ENCODE data around the gene ITPA. TPM values are rescaled to one million over a fixed set of nuclear protein-coding genes. Genes with fewer than 3 reads are reported as not detected.
A peak's percentile ranks its signal among the peaks of the same experiment; 100 is the strongest.

The ITPA gene
- total and polyA plus RNA-seq, 2 of the 8 experiments (the other 6 are each of a cell fraction or from before 2014, with no cell fraction given) = 88.2 to 94.0 TPM

GRCh38 chr20:3208786-3209256 is 477 bp upstream of the ITPA start:
- Histone ChIP-seq H4K5ac (ENCODE audit: insufficient read length, low read depth, low read length) (peak overlapping the region; percentile 41), H3K4me1 (replicated peaks in 1 of 4; ENCODE audit: control insufficient read depth in 3 of 4, insufficient read depth in 4 of 4, low read length in 3 of 4) (peaks cover 0 to 9% (median 1%) of the 10 kb centered on the region in 4 experiments; a peak in 4 of 7 replicates), H4K8ac (ENCODE audit: extremely low read depth, insufficient read depth, low read length) (no peak overlapping the region), H3K36me3 (ENCODE audit: control insufficient read depth in 2 of 4, insufficient read depth in 4 of 4, low read length in 3 of 4) (peaks cover 4 to 8% (median 5%) of the 10 kb centered on the region in 4 experiments; a peak in 7 of 8 replicates), H3K9me3 (ENCODE audit: insufficient read depth in 2 of 2, low read depth in 1 of 2, low read length in 1 of 2) (no peaks in the 10 kb centered on the region), H3K27ac (ENCODE audit: low read depth, low read length) (0 out of 2 replicates have a peak overlapping the region, but pooled peaks have one; percentile 23), H3K4me2 (ENCODE audit: insufficient read depth in 1 of 2, low read depth in 2 of 2, low read length in 2 of 2) (peak overlapping the region; percentile 94 to 97), H2BK5ac (ENCODE audit: low read depth, low read length) (peak overlapping the region; percentile 72; the same call in 1 of the 2 replicates), H3K18ac (ENCODE audit: extremely low read depth, low read length) (no peak overlapping the region), H2BK15ac (ENCODE audit: low read length) (no peak overlapping the region), H3K23ac (ENCODE audit: insufficient read length) (no peak overlapping the region), H3K4me3 (ENCODE audit: extremely low read depth in 1 of 4, insufficient read depth in 2 of 4, low read depth in 3 of 4, low read length in 4 of 4) (peak overlapping the region; percentile 90 to 96 (median 94)), H3K27me3 (replicated peaks in 1 of 4; ENCODE audit: control insufficient read depth in 3 of 4, extremely low read depth in 1 of 4, insufficient read depth in 3 of 4, low read length in 3 of 4) (no peaks in the 10 kb centered on the region), H2AFZ (ENCODE audit: low read length) (peak overlapping the region; percentile 34; the same call in 1 of the 2 replicates), H4K20me1 (replicated peaks in 1 of 2; ENCODE audit: control insufficient read depth in 1 of 2, insufficient read depth in 2 of 2, low read length in 2 of 2) (peaks cover 0 to 2% of the 10 kb centered on the region in 2 experiments), H3K79me2 (ENCODE audit: control insufficient read depth in 1 of 2, insufficient read depth in 2 of 2, low read length in 2 of 2) (peaks cover 4 to 24% of the 10 kb centered on the region in 2 experiments; a peak in 3 of 4 replicates), H3K4ac (replicated peaks; ENCODE audit: insufficient read length, low read depth, low read length) (peak overlapping the region; percentile 11), H3K23me2 (ENCODE audit: low read depth, low read length) (peaks cover 12% of the 10 kb centered on the region), H3K9ac (replicated peaks in 1 of 4; ENCODE audit: extremely low read depth in 1 of 4, low read depth in 3 of 4, low read length in 3 of 4) (peak overlapping the region in 3 of 4 experiments; percentile 40 to 90 (median 58); a peak in 6 of 7 replicates), H4K91ac (replicated peaks; ENCODE audit: insufficient read length, low read length) (no peak overlapping the region), H2BK12ac (ENCODE audit: low read depth, low read length) (no peak overlapping the region; the same call in 1 of the 2 replicates), H2BK120ac (replicated peaks; ENCODE audit: low read depth, low read length) (no peak overlapping the region), H3K79me1 (ENCODE audit: low read depth, low read length) (peaks cover 13% of the 10 kb centered on the region), H3K56ac (replicated peaks; ENCODE audit: insufficient read length, low read depth, low read length) (peak overlapping the region; percentile 2), H2AK5ac (ENCODE audit: low read depth, low read length) (peak overlapping the region; percentile 75; the same call in 1 of the 2 replicates), H3K14ac (ENCODE audit: insufficient read length) (no peak overlapping the region), H2BK20ac (ENCODE audit: low read length) (no peak overlapping the region)
- DNase-seq (ENCODE audit: low read depth in 1 of 2, low spot score in 2 of 2) (no peak), FAIRE-seq (no peak)
- ChIA-PET POLR2A (ENCODE audit: partially characterized antibody) (interaction anchor here (0.7 to 3.6 kb wide), 9 partner anchors 9 to 163 kb away, joined by 3 to 14 read pairs (median 6); partner anchors contain the start of genes FASTKD5, LZTS3, MRPS26 and UBOX5), CTCF (ENCODE audit: partially characterized antibody) (interaction anchor here (1.1 to 2.2 kb wide), 5 partner anchors 9 to 47 kb away, joined by 3 to 6 read pairs (median 5); no protein-coding TSS in a partner anchor)
- WGBS, 2 experiments (ENCODE audit: extremely low coverage in 1 of 2, insufficient coverage in 1 of 2, insufficient read length in 1 of 2, insufficient replicate concordance in 2 of 2, low coverage in 1 of 2, low lambda C conversion rate in 2 of 2, missing lambda C conversion rate in 1 of 2) = 7% methylated on average over 10 of the region's 10 CpGs; no CpG with 5 or more reads in 1 of the 2 experiments
- no peak for TF ChIP-seq BRCA1 (IDR thresholded peaks at IDR 0.05; ENCODE audit: low read depth, low read length)
- no peak for TF ChIP-seq RBBP5 (IDR thresholded peaks at IDR 0.05; ENCODE audit: borderline replicate concordance, low read depth, low read length)
- no peak for TF ChIP-seq SAP30 (IDR thresholded peaks at IDR 0.05; ENCODE audit: insufficient read depth, insufficient replicate concordance, low read length)
- TF ChIP-seq CBX5 (IDR thresholded peaks at IDR 0.05; ENCODE audit: low read depth, low read length) = no peak
- no peak for TF ChIP-seq E2F6 (IDR thresholded peaks at IDR 0.05)
- no peak for TF ChIP-seq GTF2F1 (IDR thresholded peaks at IDR 0.05; ENCODE audit: borderline replicate concordance, low read depth, low read length)
- no peak for TF ChIP-seq TEAD4 (IDR thresholded peaks at IDR 0.05; ENCODE audit: low read depth, low read length)
- TF ChIP-seq USF2 (IDR thresholded peaks at IDR 0.05; ENCODE audit: low read length) = no peak
- TF ChIP-seq EGR1 (IDR thresholded peaks at IDR 0.05; ENCODE audit: borderline replicate concordance, low read depth, low read length) = no peak
- no peak for TF ChIP-seq MAFK (IDR thresholded peaks at IDR 0.05; ENCODE audit: low read depth, low read length)
